HG03103 (cell line): ENCODE data around the gene CEP72.
"Not testable (repeated sequence)": the region's sequence is repeated elsewhere in the genome, so short reads cannot be mapped to it uniquely, and the experiment has no call there.

Source experiments
- ATAC-seq: cut with Tn5 transposase; IDR thresholded peaks from one replicate; pipeline ENCODE4 v1.9.1; 2021; ENCODE audit warnings: low read depth; ENCODE audit not compliant: unreplicated experiment

The CEP72 gene

GRCh38 chr5:693271-694041, 81.3 kb downstream of the CEP72 start, which contains the start of gene TPPP:
Gene TPPP (minus strand): TSS chr5:693352. CDS start chr5:678060, 15,292 bp downstream.
- peak; percentile 72 for ATAC-seq

GRCh38 chr5:694042-694431, 81.9 kb downstream of the CEP72 start:
- ATAC-seq, result not testable (repeated sequence)

- ATAC-seq, result not testable (repeated sequence)
Observed at GRCh38 chr5:695475-695874, 83.3 kb downstream of the CEP72 start.

- not testable (repeated sequence) for ATAC-seq
Observed at GRCh38 chr5:696191-696590, 84.1 kb downstream of the CEP72 start.

GRCh38 chr5:696753-697702, 84.9 kb downstream of the CEP72 start:
- not testable (repeated sequence) for ATAC-seq
